HL-60/S4 treated with retinoic acid at 250 ng/mL for 4 days and 3 days (cell line): ENCODE measurements around the gene MED22.
"Not testable (repeated sequence)": the region's sequence is repeated elsewhere in the genome, so short reads cannot be mapped to it uniquely, and the experiment has no call there.

Experiments
- in situ Hi-C: fragments of 300-500 bp; cut with MboI; formaldehyde crosslinking; loops from 2 replicates; pipeline ENCODE4 v1.7.0; 2022; ENCODE audit warnings: low sequenced_read_pairs

MED22 gene

GRCh38 chr9:133347985-133348717 is at the start of gene MED22, which contains the start of gene RPL7A:
Gene MED22, minus strand, starts transcription at chr9:133348131. Its CDS starts 1,469 bp downstream, at chr9:133346662.
Gene RPL7A, plus strand, starts transcription at chr9:133348218. Its CDS starts 26 bp downstream, at chr9:133348244.
- in situ Hi-C loops, result no loop called here

- in situ Hi-C loops, result no loop called here
Observed at GRCh38 chr9:133397370-133397769, 49.4 kb upstream of the MED22 start.

GRCh38 chr9:133396952-133397351 is 49.0 kb upstream of the MED22 start:
- in situ Hi-C loops, result no loop called here

- in situ Hi-C loops, result no loop called here
Observed at GRCh38 chr9:133394687-133395271, 46.8 kb upstream of the MED22 start.

GRCh38 chr9:133393399-133393798 is 45.5 kb upstream of the MED22 start:
- in situ Hi-C loops, result no loop called here

- in situ Hi-C loops, result not testable (repeated sequence)
Observed at GRCh38 chr9:133392308-133392707, 44.4 kb upstream of the MED22 start.

- in situ Hi-C loops, result not testable (repeated sequence)
Observed at GRCh38 chr9:133391449-133391848, 43.5 kb upstream of the MED22 start.

GRCh38 chr9:133390713-133391112 is 42.8 kb upstream of the MED22 start:
- in situ Hi-C loops, result no loop called here

GRCh38 chr9:133389562-133389961 is 41.6 kb upstream of the MED22 start:
- in situ Hi-C loops, result no loop called here

GRCh38 chr9:133389025-133389557 is 41.2 kb upstream of the MED22 start:
- in situ Hi-C loops, result no loop called here

GRCh38 chr9:133387680-133388079 is 39.7 kb upstream of the MED22 start:
- in situ Hi-C loops, result no loop called here

GRCh38 chr9:133386338-133386737 is 38.4 kb upstream of the MED22 start:
- in situ Hi-C loops, result no loop called here

- in situ Hi-C loops, result no loop called here
Observed at GRCh38 chr9:133385452-133385851, 37.5 kb upstream of the MED22 start.

GRCh38 chr9:133384736-133385321 is 36.9 kb upstream of the MED22 start:
- in situ Hi-C loops, result no loop called here

- in situ Hi-C loops, result no loop called here
Observed at GRCh38 chr9:133383438-133383837, 35.5 kb upstream of the MED22 start.

- in situ Hi-C loops, result no loop called here
Observed at GRCh38 chr9:133382507-133383141, 34.7 kb upstream of the MED22 start.

GRCh38 chr9:133380734-133381133 is 32.8 kb upstream of the MED22 start:
- in situ Hi-C loops, result no loop called here

- in situ Hi-C loops, result no loop called here
Observed at GRCh38 chr9:133379153-133380086, 31.5 kb upstream of the MED22 start.

- in situ Hi-C loops, result no loop called here
Observed at GRCh38 chr9:133378408-133378962, 30.6 kb upstream of the MED22 start.

GRCh38 chr9:133377721-133378216 is 29.8 kb upstream of the MED22 start:
- in situ Hi-C loops, result no loop called here
